Prostate gland (tissue), 1 donor: ENCODE results near the gene VCAN.

Source experiments
- POLR2A ChIP-seq: fragments of 450-650 bp; IDR thresholded peaks from one replicate; pipeline ENCODE4 v1.6.1; 2016; ENCODE audit warnings: antibody characterized with exemption, mild to moderate bottlenecking
- POLR2AphosphoS5 ChIP-seq: sonication (generic); formaldehyde crosslinking; IDR thresholded peaks from one replicate; pipeline ENCODE4 v1.6.1; 2017; ENCODE audit warnings: antibody characterized with exemption

DNA sequence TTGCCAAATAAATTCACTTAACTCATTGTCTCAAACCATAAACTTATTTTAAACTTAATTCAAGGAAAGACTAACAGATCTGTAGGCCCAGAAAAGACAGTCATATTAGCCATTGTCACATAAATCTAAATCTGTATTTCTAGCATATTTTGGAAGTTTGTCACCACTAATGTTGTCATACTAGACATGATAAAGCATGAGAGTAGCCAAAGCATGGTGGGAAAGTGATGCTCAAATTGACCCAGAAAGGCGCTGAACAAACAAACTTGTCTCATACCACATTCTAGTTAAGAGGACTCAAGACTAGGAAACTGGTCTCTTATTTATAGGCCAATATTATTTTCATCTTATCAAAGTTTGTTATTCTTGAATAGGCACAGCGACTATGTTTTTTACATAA lies 99.4 kb downstream of the VCAN start:
- TF ChIP-seq POLR2AphosphoS5 (no peak), POLR2A (no peak)
